GM23338 (cell line): ENCODE measurements around the gene LEP. TPM values are rescaled to one million over a fixed set of nuclear protein-coding genes. Genes with fewer than 3 reads are reported as not detected.

Experiments used
- ATAC-seq: fragments of 200-7000 bp; cut with Tn5 transposase; 3 replicates; pipeline ENCODE4 v1.9.1; 2020
- DNase-seq: peaks from one replicate; pipeline ENCODE4 v3.0.0-alpha.2; 2015; ENCODE audit warnings: low spot score
- H2AFZ ChIP-seq: fragments of 200-600 bp; sonication (generic); 2 replicates; pipeline ENCODE4 v1.8.0; 2016; ENCODE audit warnings: antibody characterized with exemption, mild to moderate bottlenecking, moderate library complexity
- H3F3A ChIP-seq: fragments of 200-600 bp; sonication (generic); replicated peaks from 2 replicates; pipeline ENCODE4 v1.8.0; 2017; ENCODE audit warnings: antibody characterized with exemption, mixed run types, low read depth
- H3K27ac ChIP-seq: fragments of 200-600 bp; sonication (generic); 2 replicates; pipeline ENCODE4 v1.6.1; 2016; ENCODE audit warnings: low read depth
- H3K27me3 ChIP-seq: fragments of 200-600 bp; sonication (generic); 2 replicates; pipeline ENCODE4 v1.8.0; 2016; ENCODE audit warnings: mild to moderate bottlenecking, mixed run types, moderate library complexity; ENCODE audit not compliant: insufficient read depth
- H3K36me3 ChIP-seq: fragments of 200-600 bp; sonication (generic); 2 replicates; pipeline ENCODE4 v1.8.0; 2016; ENCODE audit warnings: mild to moderate bottlenecking; ENCODE audit not compliant: insufficient read depth
- H3K4me1 ChIP-seq: fragments of 200-600 bp; sonication (generic); 2 replicates; pipeline ENCODE4 v1.8.0; 2016; ENCODE audit warnings: mild to moderate bottlenecking, moderate library complexity; ENCODE audit not compliant: insufficient read depth
- H3K4me2 ChIP-seq: fragments of 200-600 bp; sonication (generic); 2 replicates; pipeline ENCODE4 v1.7.1; 2017; ENCODE audit warnings: mixed run types
- H3K4me3 ChIP-seq: fragments of 200-600 bp; sonication (generic); 2 replicates; pipeline ENCODE4 v1.6.1; 2016; ENCODE audit warnings: mixed run types
- H3K79me2 ChIP-seq: fragments of 200-600 bp; sonication (generic); replicated peaks from 2 replicates; pipeline ENCODE4 v1.8.0; 2017; ENCODE audit warnings: mild to moderate bottlenecking; ENCODE audit not compliant: insufficient read depth
- H3K9me2 ChIP-seq: fragments of 200-600 bp; sonication (generic); 2 replicates; pipeline ENCODE4 v1.8.0; 2017; ENCODE audit not compliant: insufficient read depth
- H4K20me1 ChIP-seq: fragments of 200-600 bp; sonication (generic); replicated peaks from 2 replicates; pipeline ENCODE4 v1.8.0; 2017; ENCODE audit warnings: mild to moderate bottlenecking; ENCODE audit not compliant: insufficient read depth
- H3K27ac Mint-ChIP-seq: 2 replicates; pipeline ENCODE4 v1.8.0; 2020; ENCODE audit warnings: inconsistent platforms, mild to moderate bottlenecking, moderate library complexity, mixed read lengths
- H3K27me3 Mint-ChIP-seq: 3 replicates; pipeline ENCODE4 v1.8.0; 2022; ENCODE audit warnings: low read depth, mild to moderate bottlenecking, moderate library complexity, mixed read lengths, inconsistent platforms; ENCODE audit not compliant: insufficient read depth, poor library complexity
- H3K36me3 Mint-ChIP-seq: 3 replicates; pipeline ENCODE4 v1.8.0; 2021; ENCODE audit warnings: low read depth, mild to moderate bottlenecking, inconsistent platforms, moderate library complexity, mixed read lengths
- H3K4me1 Mint-ChIP-seq: 3 replicates; pipeline ENCODE4 v1.8.0; 2020; ENCODE audit warnings: mild to moderate bottlenecking, inconsistent platforms, mixed read lengths
- H3K4me3 Mint-ChIP-seq: 3 replicates; pipeline ENCODE4 v1.8.0; 2021; ENCODE audit warnings: moderate library complexity, mild to moderate bottlenecking, inconsistent platforms, mixed read lengths
- H3K9me3 Mint-ChIP-seq: 3 replicates; pipeline ENCODE4 v1.8.0; 2020; ENCODE audit warnings: moderate library complexity, mild to moderate bottlenecking, inconsistent platforms, mixed read lengths
- CTCF ChIP-seq, 2 experiments: fragments of 200-600 bp in 1 of 2; sonication (generic) in 1 of 2; conservative IDR thresholded peaks; 2 replicates each; pipeline versions ENCODE4 v1.5.1 to v1.6.1; 2016 to 2017; ENCODE audit warnings: antibody characterized with exemption in 2 of 2, low read depth in 2 of 2, mild to moderate bottlenecking in 2 of 2, moderate library complexity in 1 of 2
- JUNB ChIP-seq: IDR thresholded peaks from one replicate; pipeline ENCODE4 v1.6.1; 2016; ENCODE audit warnings: antibody characterized with exemption; ENCODE audit not compliant: unreplicated experiment
- POLR2AphosphoS5 ChIP-seq: IDR thresholded peaks from 2 replicates; pipeline ENCODE4 v1.6.1; 2016; ENCODE audit warnings: antibody characterized with exemption, low read depth
- REST ChIP-seq: IDR thresholded peaks from one replicate; pipeline ENCODE4 v1.6.1; 2018; ENCODE audit warnings: antibody characterized with exemption; ENCODE audit not compliant: unreplicated experiment
- STAT1 ChIP-seq: IDR thresholded peaks from one replicate; pipeline ENCODE4 v1.6.1; 2016; ENCODE audit warnings: antibody characterized with exemption; ENCODE audit not compliant: unreplicated experiment
- polyA plus RNA-seq: library from polyadenylated mRNA; unstranded; fragments of >200 nt; fragmentation: Nextera tagmentation; extraction: Ambion mirVana; gene quantifications from 2 replicates; pipeline ENCODE4 v1.2.1, GENCODE V29; 2016
- total RNA-seq: library from RNA; depleted of rRNA; stranded (reverse); fragments of >200 nt; shearing (Covaris generic); gene quantifications from 2 replicates; pipeline ENCODE4 v1.2.3, GENCODE V29; 2014
- TF ChIP-seq, protein P1 (sequence below): IDR thresholded peaks from 2 replicates; pipeline ENCODE4 v1.6.1; 2016; ENCODE audit warnings: antibody characterized with exemption

The LEP gene
- total and polyA plus RNA-seq, 2 experiments from 2014 or later = not detected

DNA sequence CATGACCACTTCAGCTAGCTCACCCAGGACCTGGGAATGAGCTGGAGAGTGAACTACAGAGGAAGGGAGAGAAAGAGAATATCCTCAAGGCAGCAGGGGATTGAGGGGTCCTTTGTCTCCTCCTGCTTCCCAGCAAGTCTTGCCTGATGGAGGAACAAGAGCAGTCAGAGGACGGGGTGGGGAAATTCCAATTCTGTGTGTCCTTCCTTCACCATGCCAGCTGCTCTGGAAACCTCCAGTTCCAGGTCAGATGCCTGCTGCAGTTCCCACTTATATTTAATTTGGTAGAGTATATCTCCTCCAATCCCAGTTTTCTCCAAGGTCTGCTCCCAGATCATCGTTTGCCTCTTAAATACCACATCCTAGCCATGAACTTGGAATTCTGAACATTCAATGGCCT lies 21.4 kb upstream of the LEP start (continued):
- TF ChIP-seq, protein P1, sequence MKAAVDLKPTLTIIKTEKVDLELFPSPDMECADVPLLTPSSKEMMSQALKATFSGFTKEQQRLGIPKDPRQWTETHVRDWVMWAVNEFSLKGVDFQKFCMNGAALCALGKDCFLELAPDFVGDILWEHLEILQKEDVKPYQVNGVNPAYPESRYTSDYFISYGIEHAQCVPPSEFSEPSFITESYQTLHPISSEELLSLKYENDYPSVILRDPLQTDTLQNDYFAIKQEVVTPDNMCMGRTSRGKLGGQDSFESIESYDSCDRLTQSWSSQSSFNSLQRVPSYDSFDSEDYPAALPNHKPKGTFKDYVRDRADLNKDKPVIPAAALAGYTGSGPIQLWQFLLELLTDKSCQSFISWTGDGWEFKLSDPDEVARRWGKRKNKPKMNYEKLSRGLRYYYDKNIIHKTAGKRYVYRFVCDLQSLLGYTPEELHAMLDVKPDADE = no peak
- no peak for TF ChIP-seq STAT1

DNA sequence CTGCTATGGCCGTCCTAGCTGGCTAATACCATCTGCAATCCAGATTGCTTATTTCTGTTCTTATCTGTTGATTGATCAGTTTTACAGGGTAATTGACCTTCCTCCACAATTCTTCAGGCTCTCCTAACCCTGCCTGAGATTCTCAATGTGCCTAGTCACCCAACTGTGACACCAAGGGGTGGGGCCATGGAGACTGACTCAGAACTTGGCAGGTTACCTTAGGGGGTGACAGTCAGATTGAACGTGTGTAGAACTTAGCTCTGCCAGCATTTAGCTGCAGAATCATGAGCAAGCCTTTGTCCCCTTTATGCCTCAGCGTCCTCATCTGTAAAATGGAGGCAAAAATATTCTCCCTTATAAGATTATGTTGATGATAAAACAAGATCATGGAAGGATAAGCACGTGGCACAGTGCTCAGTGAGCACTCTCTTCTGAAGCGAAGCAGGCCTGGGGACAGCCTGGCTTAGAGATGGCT lies 19.1 kb upstream of the LEP start:
- Histone ChIP-seq H3K4me1 (no peaks in the 10 kb centered on the region), H3K9me2 (peaks cover 12% of the 10 kb centered on the region; the same call in 1 of the 2 replicates), H3K36me3 (no peaks in the 10 kb centered on the region), H3K27ac (no peak overlapping the region), H3F3A (no peaks in the 10 kb centered on the region), H2AFZ (no peak overlapping the region; the same call in 1 of the 2 replicates), H3K79me2 (no peaks in the 10 kb centered on the region), H4K20me1 (no peaks in the 10 kb centered on the region), H3K4me2 (no peak overlapping the region), H3K27me3 (no peaks in the 10 kb centered on the region), H3K4me3 (no peak overlapping the region)
- Mint-ChIP-seq H3K36me3 (no peaks in the 10 kb centered on the region), H3K9me3 (no peaks in the 10 kb centered on the region; the same call in 2 of the 3 replicates), H3K27ac (no peak overlapping the region), H3K4me3 (no peak overlapping the region), H3K27me3 (peaks cover 3% of the 10 kb centered on the region), H3K4me1 (peaks cover 14% of the 10 kb centered on the region)
- ATAC-seq (no peak), DNase-seq (no peak)
- no peak for TF ChIP-seq CTCF (conservative IDR thresholded peaks at IDR 0.05; ENCODE audit: low read depth in 2 of 2)
- no peak for TF ChIP-seq REST

DNA sequence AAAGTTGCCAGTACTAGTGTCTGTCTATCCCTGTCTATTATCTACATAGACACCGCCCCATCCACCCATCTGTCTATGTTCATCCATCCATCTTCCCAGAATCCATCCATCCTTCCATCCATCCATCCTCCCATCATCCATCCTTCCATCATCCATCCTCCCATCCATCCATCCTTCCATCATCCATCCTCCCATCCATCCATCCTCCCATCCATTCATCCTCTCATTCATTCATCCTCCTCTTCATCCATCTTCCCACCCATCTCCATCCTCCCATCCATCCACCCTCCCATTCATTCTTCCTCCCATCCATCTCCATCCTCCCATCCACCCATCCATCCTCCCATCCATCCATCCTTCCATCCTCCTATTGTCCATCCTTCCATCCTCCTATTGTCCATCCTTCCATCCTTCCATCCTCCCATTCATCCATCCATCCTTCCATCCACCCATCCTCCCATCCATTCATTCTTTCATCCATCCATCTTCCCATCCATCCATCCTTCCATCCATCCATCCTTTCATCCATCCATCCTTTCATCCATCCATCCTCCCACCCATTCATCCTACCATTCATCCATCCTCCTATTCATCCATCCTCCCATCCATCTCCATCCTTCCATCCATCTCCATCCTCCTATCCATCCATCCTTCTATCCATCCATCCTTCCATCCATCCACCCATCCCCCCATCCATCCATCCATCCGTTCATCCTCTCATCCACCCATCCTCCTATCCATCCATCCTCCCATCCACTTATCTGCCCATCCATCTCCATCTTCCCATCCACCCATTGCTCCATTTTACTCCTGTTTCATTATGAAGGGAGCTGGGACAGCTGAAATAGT lies 14.7 kb upstream of the LEP start:
- Histone ChIP-seq H3K9me2 (peaks cover 8% of the 10 kb centered on the region; the same call in 1 of the 2 replicates), H3K36me3 (no peaks in the 10 kb centered on the region), H2AFZ (no peak overlapping the region), H3K4me1 (peaks cover 13% of the 10 kb centered on the region), H3K27me3 (0 out of 2 replicates have a peak, but pooled peaks cover 4% of the 10 kb centered on the region), H3F3A (no peaks in the 10 kb centered on the region), H3K79me2 (no peaks in the 10 kb centered on the region), H4K20me1 (no peaks in the 10 kb centered on the region), H3K4me3 (no peak overlapping the region), H3K4me2 (no peak overlapping the region), H3K27ac (no peak overlapping the region)
- H3K27ac Mint-ChIP-seq = no peak overlapping the region
- ATAC-seq = no peak
- peaks cover 19% of the 10 kb centered on the region for H3K4me1 Mint-ChIP-seq
- H3K27me3 Mint-ChIP-seq = peaks cover 6% of the 10 kb centered on the region
- DNase-seq = no peak
- H3K4me3 Mint-ChIP-seq = no peak overlapping the region
- H3K9me3 Mint-ChIP-seq = no peaks in the 10 kb centered on the region; the same call in 2 of the 3 replicates
- no peaks in the 10 kb centered on the region for H3K36me3 Mint-ChIP-seq
- TF ChIP-seq POLR2AphosphoS5 = no peak
- no peak for TF ChIP-seq JUNB
